IMR-90 (cell line): ENCODE results near the gene NCOA3. TPM values are rescaled to one million over a fixed set of nuclear protein-coding genes. Genes with fewer than 3 reads are reported as not detected.

ENCODE experiments used
- ATAC-seq: fragments of 200-7000 bp; cut with Tn5 transposase; 2 replicates; pipeline ENCODE4 v1.9.1; 2020; ENCODE audit warnings: low read depth, mild to moderate bottlenecking, moderate library complexity
- BruUV-seq: library from RNA; stranded (reverse); fragments of 400-500 nt; replicated peaks from 2 replicates; lab custom pipeline; 2021; lab: Mats Ljungman, UMichigan
- CTCF ChIA-PET: fragments of 300-600 bp; formaldehyde crosslinking; extraction: SDS; loops from one replicate; lab custom pipeline; 2021; ENCODE audit warnings: antibody characterized with exemption; lab: Yijun Ruan, JAX
- POLR2A ChIA-PET: fragments of 300-600 bp; sonication (Branson Sonifier 250); formaldehyde crosslinking; loops from one replicate; lab custom pipeline; 2022; ENCODE audit warnings: antibody characterized with exemption; ENCODE audit not compliant: unreplicated experiment; lab: Charles Lee
- DNase-seq: peaks from one replicate; pipeline ENCODE4 v3.0.0; 2013
- H2AFZ ChIP-seq: replicated peaks from 2 replicates; pipeline ENCODE3; 2013; ENCODE audit warnings: low read length, mild to moderate bottlenecking; ENCODE audit not compliant: poor library complexity
- H2AK5ac ChIP-seq: 2 replicates; pipeline ENCODE4 v1.6.1; 2013; ENCODE audit warnings: low read depth, low read length, inconsistent platforms
- H2AK9ac ChIP-seq: replicated peaks from 2 replicates; pipeline ENCODE3; 2013; ENCODE audit warnings: mild to moderate bottlenecking, low read depth, low read length, moderate library complexity; ENCODE audit not compliant: poor library complexity
- H2BK120ac ChIP-seq: 2 replicates; pipeline ENCODE4 v1.6.1; 2013; ENCODE audit warnings: low read depth, low read length, inconsistent platforms
- H2BK15ac ChIP-seq: 3 replicates; pipeline ENCODE4 v1.6.1; 2013; ENCODE audit warnings: low read depth, low read length, inconsistent platforms
- H2BK20ac ChIP-seq: 2 replicates; pipeline ENCODE4 v1.6.1; 2013; ENCODE audit warnings: low read depth, mild to moderate bottlenecking, inconsistent platforms, low read length, moderate library complexity
- H2BK5ac ChIP-seq: 2 replicates; pipeline ENCODE4 v1.6.1; 2013; ENCODE audit warnings: mild to moderate bottlenecking, low read depth, low read length, inconsistent platforms; ENCODE audit not compliant: poor library complexity, severe bottlenecking
- H3K14ac ChIP-seq: replicated peaks from 2 replicates; pipeline ENCODE4 v1.6.1; 2013; ENCODE audit warnings: low read depth, low read length, inconsistent platforms
- H3K18ac ChIP-seq: 2 replicates; pipeline ENCODE4 v1.6.1; 2013; ENCODE audit warnings: low read depth, low read length, control low read depth
- H3K23ac ChIP-seq: 2 replicates; pipeline ENCODE4 v1.6.1; 2013; ENCODE audit warnings: low read depth, low read length, inconsistent platforms
- H3K27ac ChIP-seq: 2 replicates; pipeline ENCODE4 v1.5.1; 2013; ENCODE audit warnings: mild to moderate bottlenecking, control low read depth, low read length; ENCODE audit not compliant: insufficient read depth
- H3K27me3 ChIP-seq: 2 replicates; pipeline ENCODE4 v1.6.1; 2013; ENCODE audit warnings: low read length; ENCODE audit not compliant: control insufficient read depth, insufficient read depth
- H3K36me3 ChIP-seq: 2 replicates; pipeline ENCODE4 v1.6.1; 2013; ENCODE audit warnings: low read length, mixed read lengths; ENCODE audit not compliant: control insufficient read depth, insufficient read depth
- H3K4ac ChIP-seq: 2 replicates; pipeline ENCODE4 v1.6.1; 2013; ENCODE audit warnings: low read depth, low read length, inconsistent platforms
- H3K4me1 ChIP-seq: 2 replicates; pipeline ENCODE4 v1.6.1; 2013; ENCODE audit warnings: low read length, mixed read lengths; ENCODE audit not compliant: control insufficient read depth, insufficient read depth
- H3K4me2 ChIP-seq: 2 replicates; pipeline ENCODE4 v1.6.1; 2013; ENCODE audit warnings: low read depth, mild to moderate bottlenecking, control low read depth, low read length, moderate library complexity
- H3K4me3 ChIP-seq: 2 replicates; pipeline ENCODE4 v1.5.1; 2013; ENCODE audit warnings: low read depth, mild to moderate bottlenecking, control low read depth, low read length, moderate library complexity; ENCODE audit not compliant: insufficient read depth
- H3K56ac ChIP-seq: 2 replicates; pipeline ENCODE4 v1.6.1; 2013; ENCODE audit warnings: low read length, inconsistent platforms; ENCODE audit not compliant: insufficient read depth; ENCODE audit errors: extremely low read depth
- H3K79me1 ChIP-seq, 2 experiments: 2 replicates each; pipeline ENCODE4 v1.6.1; 2013; ENCODE audit warnings: low read length in 2 of 2, inconsistent platforms in 1 of 2, low read depth in 1 of 2
- H3K9ac ChIP-seq: 2 replicates; pipeline ENCODE4 v1.6.1; 2013; ENCODE audit warnings: low read depth, low read length, control low read depth
- H3K9me1 ChIP-seq: 2 replicates; pipeline ENCODE4 v1.6.1; 2013; ENCODE audit warnings: low read length, inconsistent platforms; ENCODE audit not compliant: insufficient read depth
- H3K9me3 ChIP-seq: 2 replicates; pipeline ENCODE4 v1.6.1; 2013; ENCODE audit warnings: low read length; ENCODE audit not compliant: control insufficient read depth, insufficient read depth
- H4K20me1 ChIP-seq: 2 replicates; pipeline ENCODE4 v1.6.1; 2013; ENCODE audit warnings: low read length, inconsistent platforms; ENCODE audit not compliant: insufficient read depth
- H4K5ac ChIP-seq: 2 replicates; pipeline ENCODE4 v1.6.1; 2013; ENCODE audit warnings: mild to moderate bottlenecking, low read depth, low read length, control low read depth
- H4K8ac ChIP-seq, 2 experiments: 2 replicates each; pipeline ENCODE4 v1.6.1; 2013; ENCODE audit warnings: low read depth in 2 of 2, low read length in 2 of 2, control low read depth in 1 of 2, inconsistent platforms in 1 of 2
- H4K91ac ChIP-seq: 2 replicates; pipeline ENCODE4 v1.6.1; 2013; ENCODE audit warnings: low read depth, low read length, inconsistent platforms; ENCODE audit not compliant: insufficient read depth
- MAZ ChIP-seq: IDR thresholded peaks from 2 replicates; pipeline ENCODE4 v1.6.1; 2012; ENCODE audit warnings: low read depth, mild to moderate bottlenecking, low read length, improper control_type of control experiment, moderate library complexity, borderline replicate concordance
- RAD21 ChIP-seq: IDR thresholded peaks from 2 replicates; pipeline ENCODE4 v1.6.1; 2012; ENCODE audit warnings: low read length, improper control_type of control experiment
- SMC3 ChIP-seq: fragments of 150-350 bp; IDR thresholded peaks from 2 replicates; pipeline ENCODE4 v1.6.1; 2016; ENCODE audit warnings: low read depth, mild to moderate bottlenecking, antibody characterized with exemption, low read length, moderate library complexity
- WGBS, 2 experiments: methylation state at CpG; one replicate each; pipeline versions ENCODE4 v1.1.5 to v1.1.7; 2013; ENCODE audit warnings: missing lambda C conversion rate in 2 of 2; ENCODE audit not compliant: insufficient read length in 1 of 2; ENCODE audit errors: extremely low coverage in 2 of 2; 5-methylcytosine and 5-hydroxymethylcytosine counted together
- dilution Hi-C: fragments of 300-500 bp; cut with HindIII; formaldehyde crosslinking; loops from one replicate; pipeline ENCODE4 v1.14.3; 2018; ENCODE audit warnings: low sequenced_read_pairs; ENCODE audit not compliant: unreplicated experiment
- in situ Hi-C: fragments of 300-500 bp; cut with MboI; formaldehyde crosslinking; loops from 3 replicates; pipeline ENCODE4 v1.14.3; 2019; ENCODE audit warnings: low sequenced_read_pairs, inconsistent platforms, mixed read lengths
- intact Hi-C: fragments of 100-400 bp; cut with micrococcal nuclease; formaldehyde crosslinking; loops from 2 replicates; pipeline ENCODE4 v1.10.0; 2022
- polyA plus RNA-seq, 3 experiments: library from polyadenylated mRNA; depleted of rRNA; stranded (reverse); fragments of >200 nt; gene quantifications; 2 replicates each; pipeline ENCODE4 v1.2.3, GENCODE V29; 2012; ENCODE audit warnings: low replicate concordance in 1 of 3
- total RNA-seq: library from RNA; depleted of rRNA; stranded (reverse); fragments of >200 nt; gene quantifications from 2 replicates; pipeline ENCODE4 v1.2.3, GENCODE V29; 2012
- TF ChIP-seq, protein P1 (sequence below): fragments of 150-350 bp; IDR thresholded peaks from 2 replicates; pipeline ENCODE4 v1.6.1; 2016; ENCODE audit warnings: low read depth, mild to moderate bottlenecking, low read length, moderate library complexity, borderline replicate concordance

The NCOA3 gene
- total and polyA plus RNA-seq, 2 of the 4 experiments (the other 2 are of a cell fraction): 8.8 to 29.0 TPM

GRCh38 chr20:47466704-47467459 is 34.8 kb upstream of the NCOA3 start:
- CTCF ChIA-PET: interaction anchor here (0.6 kb wide), 1 partner anchor 73 kb away, joined by 3 read pairs; no protein-coding TSS in a partner anchor
- dilution Hi-C loops: no loop called here
- Histone ChIP-seq H2BK5ac (no peak overlapping the region), H4K8ac (no peak overlapping the region), H3K56ac (no peak overlapping the region), H3K18ac (no peak overlapping the region), H4K20me1 (no peaks in the 10 kb centered on the region), H3K9me3 (no peaks in the 10 kb centered on the region), H3K79me1 (no peaks in the 10 kb centered on the region), H3K4ac (no peak overlapping the region), H2AK9ac (no peak overlapping the region), H3K9me1 (no peaks in the 10 kb centered on the region), H3K4me1 (peaks cover 3% of the 10 kb centered on the region; the same call in 1 of the 2 replicates), H3K4me3 (no peak overlapping the region), H2AK5ac (no peak overlapping the region), H4K5ac (no peak overlapping the region), H3K14ac (no peak overlapping the region), H3K27ac (no peak overlapping the region), H3K9ac (no peak overlapping the region), H2BK120ac (no peak overlapping the region), H2AFZ (no peak overlapping the region), H4K91ac (no peak overlapping the region), H2BK20ac (no peak overlapping the region), H2BK15ac (no peak overlapping the region), H3K36me3 (no peaks in the 10 kb centered on the region), H3K27me3 (no peaks in the 10 kb centered on the region), H3K4me2 (no peak overlapping the region), H3K23ac (no peak overlapping the region)
- intact Hi-C loops: no loop called here
- in situ Hi-C loops: no loop called here
- 96% methylated on average over 4 of the region's 15 CpGs; no CpG with 5 or more reads in 1 of the 2 experiments for WGBS, 2 experiments
- TF ChIP-seq SMC3: no peak
- no peak for TF ChIP-seq RAD21
- no peak for TF ChIP-seq MAZ
- TF ChIP-seq, protein P1, sequence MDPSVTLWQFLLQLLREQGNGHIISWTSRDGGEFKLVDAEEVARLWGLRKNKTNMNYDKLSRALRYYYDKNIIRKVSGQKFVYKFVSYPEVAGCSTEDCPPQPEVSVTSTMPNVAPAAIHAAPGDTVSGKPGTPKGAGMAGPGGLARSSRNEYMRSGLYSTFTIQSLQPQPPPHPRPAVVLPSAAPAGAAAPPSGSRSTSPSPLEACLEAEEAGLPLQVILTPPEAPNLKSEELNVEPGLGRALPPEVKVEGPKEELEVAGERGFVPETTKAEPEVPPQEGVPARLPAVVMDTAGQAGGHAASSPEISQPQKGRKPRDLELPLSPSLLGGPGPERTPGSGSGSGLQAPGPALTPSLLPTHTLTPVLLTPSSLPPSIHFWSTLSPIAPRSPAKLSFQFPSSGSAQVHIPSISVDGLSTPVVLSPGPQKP: no peak
- POLR2A ChIA-PET: no interaction called here
- no peak for ATAC-seq
- no TSS peak for BruUV-seq
- DNase-seq: no peak
